GM12892 (cell line): ENCODE results near the gene HINT3.

Experiments used
- POLR2A ChIP-seq: IDR thresholded peaks from 2 replicates; pipeline ENCODE4 v1.6.1; 2011; ENCODE audit warnings: low read depth, low read length, control low read depth
- TAF1 ChIP-seq: IDR thresholded peaks from 2 replicates; pipeline ENCODE4 v1.6.1; 2011; ENCODE audit warnings: low read depth, mild to moderate bottlenecking, control low read depth, low read length, borderline replicate concordance

DNA sequence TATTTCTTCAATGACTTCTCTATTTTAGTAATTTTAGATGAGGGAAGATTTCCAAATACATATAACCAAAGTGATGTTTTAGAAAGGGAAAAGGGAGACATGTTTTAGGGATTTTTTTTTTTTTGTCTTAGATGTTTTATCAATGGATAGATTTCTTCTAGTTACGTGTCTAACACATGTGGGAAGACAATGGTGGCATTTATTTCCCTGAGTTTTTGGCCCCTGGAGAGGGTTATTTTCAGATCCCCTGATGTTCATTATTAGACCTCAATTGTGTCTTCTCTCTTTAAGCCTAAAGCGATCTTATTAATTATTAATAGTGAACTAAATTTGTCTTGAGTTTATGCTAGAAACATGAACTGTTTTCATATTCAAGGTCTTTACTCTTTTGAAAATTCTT, 60.0 kb downstream of the HINT3 start:
- TF ChIP-seq POLR2A, result no peak
- TF ChIP-seq TAF1, result no peak
